GM12891 (cell line): ENCODE data around the gene SLC25A20.

ENCODE experiments used
- POLR2A ChIP-seq: IDR thresholded peaks from 2 replicates; pipeline ENCODE4 v1.6.1; 2011; ENCODE audit warnings: low read depth, low read length, control low read depth
- POLR2AphosphoS5 ChIP-seq: IDR thresholded peaks from 2 replicates; pipeline ENCODE4 v1.6.1; 2011; ENCODE audit warnings: low read depth, low read length, control low read depth
- SPI1 ChIP-seq: IDR thresholded peaks from 2 replicates; pipeline ENCODE4 v1.6.1; 2011; ENCODE audit warnings: low read depth, low read length, control low read depth

DNA sequence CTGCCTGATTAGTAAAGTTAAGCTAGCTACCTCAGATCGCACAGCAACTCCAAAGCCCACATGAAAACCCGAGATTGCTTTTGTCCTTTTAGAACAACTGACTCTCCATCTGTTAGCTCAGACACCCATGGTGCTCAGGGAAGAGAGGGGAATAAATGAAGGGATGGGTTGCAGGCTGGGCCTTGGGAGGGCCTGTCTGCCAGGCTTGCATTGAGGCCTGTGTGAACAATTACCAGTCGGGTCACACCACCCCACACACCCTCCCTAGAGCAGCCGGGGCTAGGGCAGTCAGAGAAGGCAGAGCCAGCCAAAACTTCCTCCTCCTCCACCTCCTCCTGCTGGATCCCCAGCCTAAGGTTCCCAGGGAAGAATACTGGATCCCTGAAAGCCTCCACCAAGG, 42.2 kb downstream of the SLC25A20 start:
- TF ChIP-seq POLR2A: no peak
- TF ChIP-seq POLR2AphosphoS5: no peak
- no peak for TF ChIP-seq SPI1
